ENCODE results near the gene C19orf25.

- TF ChIP-seq CEBPB (IDR thresholded peaks at IDR 0.05; ENCODE audit: borderline replicate concordance in 1 of 2, low read depth in 2 of 2, low read length in 2 of 2) (no peak), CTCF (IDR thresholded peaks at IDR 0.05 in 2 of 3, conservative IDR thresholded peaks at IDR 0.05 in 1 of 3; ENCODE audit: control insufficient read depth in 2 of 3, extremely low read depth in 1 of 3, insufficient read depth in 1 of 3, low read depth in 3 of 3, low read length in 3 of 3) (no peak), ESRRA (IDR thresholded peaks at IDR 0.05; ENCODE audit: low read length) (no peak)
These were observed 18.7 kb downstream of the C19orf25 start for GRCh38 chr19:1460033-1460995.

Measured in GM12878 (cell line).